Activated effector memory CD4-positive, alpha-beta T cell treated with anti-CD3 and anti-CD28 coated beads, Interleukin-2, amount 50 U/mL, for 16 hours (primary cell): Measurements from ENCODE around the gene ADCY2.

ENCODE experiments used
- DNase-seq: peaks from one replicate; pipeline ENCODE4 v3.0.0-alpha.2; 2020

Gene ADCY2

GRCh38 chr5:7849681-7850394 lies 453.9 kb downstream of the ADCY2 start:
- DNase-seq: peak; percentile 66

DNA sequence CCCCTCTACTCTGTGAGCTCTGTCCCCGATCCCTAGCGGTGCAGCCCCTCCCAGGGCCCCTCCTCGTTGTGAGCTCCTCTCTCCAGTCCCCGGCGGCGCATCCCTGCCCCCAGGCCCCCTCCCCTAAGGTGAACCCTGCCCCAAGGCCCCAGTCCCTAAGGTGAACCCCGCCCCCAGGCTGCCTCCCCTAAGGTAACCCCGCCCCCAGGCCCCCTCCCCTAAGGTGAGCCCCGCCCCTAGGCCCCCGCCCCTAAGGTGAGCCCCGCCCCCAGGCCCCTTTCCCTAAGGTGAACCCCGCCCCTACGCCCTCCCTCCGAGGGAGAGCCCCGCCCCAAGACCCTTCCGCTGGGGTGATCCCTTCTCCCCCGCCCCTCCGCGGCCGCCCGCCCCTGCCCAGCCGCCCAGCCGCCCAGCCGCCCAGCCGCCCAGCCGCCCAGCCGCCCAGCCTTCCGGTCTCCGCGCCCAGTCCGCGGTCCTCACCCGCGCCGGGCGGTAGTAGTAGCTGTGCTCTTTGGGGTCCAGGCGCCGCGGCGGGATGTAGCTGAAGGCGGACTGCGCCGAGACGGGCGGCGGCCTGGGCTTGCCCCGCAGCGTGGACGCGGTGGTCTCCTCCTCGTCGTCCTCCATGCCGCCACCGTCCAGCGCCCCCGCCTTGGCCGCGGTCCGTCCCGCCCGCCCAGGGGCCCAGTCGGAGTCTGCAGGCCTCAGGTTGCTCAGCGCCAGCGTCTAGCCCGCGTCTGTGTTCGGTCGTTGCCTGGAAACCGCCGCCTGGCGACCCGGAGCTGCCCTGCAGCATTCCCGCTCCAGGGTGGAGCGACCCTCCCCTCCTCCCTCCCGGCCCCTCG lies 454.7 kb downstream of the ADCY2 start, which contains the start of gene CFAP90:
Gene CFAP90, minus strand, starts transcription at position 739 of the 845 bp plus-strand sequence. Its CDS starts 112 bp downstream, at position 627.
- peak; percentile 76 for DNase-seq

GRCh38 chr5:7851240-7851592 lies 455.3 kb downstream of the ADCY2 start:
- DNase-seq: no peak

GRCh38 chr5:7851617-7852289 lies 455.8 kb downstream of the ADCY2 start:
- no peak for DNase-seq

GRCh38 chr5:7852542-7852941 lies 456.6 kb downstream of the ADCY2 start:
- DNase-seq: no peak

GRCh38 chr5:7852988-7853387 lies 457.1 kb downstream of the ADCY2 start:
- no peak for DNase-seq

DNA sequence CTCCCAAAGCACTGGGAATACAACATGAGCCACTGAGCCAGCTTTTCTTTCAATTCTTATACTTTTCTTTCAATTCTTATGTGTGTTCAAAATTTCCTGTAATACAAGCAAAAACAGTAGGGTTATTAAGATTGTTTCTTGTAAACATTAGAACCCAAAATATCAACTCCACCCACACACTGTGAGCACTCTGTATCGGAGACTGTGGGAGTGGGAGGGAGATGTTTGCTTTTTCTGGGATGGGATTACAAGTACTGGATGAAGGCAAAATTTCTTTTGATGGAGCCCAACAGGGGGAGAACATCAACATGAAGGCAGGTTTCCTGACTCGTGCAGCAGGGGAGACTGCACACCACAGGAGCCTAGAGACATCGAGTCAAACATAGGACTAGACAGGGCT lies 459.7 kb downstream of the ADCY2 start:
- DNase-seq: no peak

- DNase-seq: peak; percentile 68
Measured at GRCh38 chr5:7856855-7857254, 460.9 kb downstream of the ADCY2 start.

- DNase-seq: no peak
Measured at GRCh38 chr5:7857361-7857760, 461.4 kb downstream of the ADCY2 start.

DNA sequence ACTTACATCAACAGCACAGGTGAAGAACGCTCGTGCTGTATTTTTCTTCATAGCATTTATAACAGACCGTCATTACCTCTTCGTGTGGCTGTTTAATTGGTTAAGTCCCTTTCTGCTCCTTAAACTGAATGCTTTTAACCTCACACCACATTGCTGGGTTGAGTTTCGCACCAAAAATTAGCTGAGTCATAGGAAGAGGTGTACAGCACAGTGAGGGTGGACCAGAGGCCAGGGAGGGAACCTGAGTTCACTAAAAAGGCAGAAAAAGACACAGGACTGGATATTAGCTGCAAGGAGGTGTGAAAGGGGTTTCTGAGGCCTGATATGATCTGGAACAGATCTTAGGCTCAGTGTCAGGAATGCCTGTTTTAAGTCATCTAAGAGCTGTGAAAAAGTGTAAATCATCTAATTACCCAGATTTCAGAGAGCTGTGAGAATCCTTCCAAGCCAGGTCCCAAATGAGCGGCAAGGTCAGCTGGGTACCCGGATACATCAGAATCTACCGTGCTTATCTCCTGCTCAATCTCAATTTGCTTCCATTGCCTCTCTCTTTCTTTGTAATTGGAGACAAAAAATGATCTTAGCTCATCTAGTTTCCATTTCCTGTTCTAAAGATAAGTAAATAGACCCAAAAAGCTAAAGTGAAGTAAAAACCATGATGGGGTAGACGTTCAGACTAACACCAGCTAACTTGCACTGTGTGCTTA lies 462.1 kb downstream of the ADCY2 start:
- no peak for DNase-seq

DNA sequence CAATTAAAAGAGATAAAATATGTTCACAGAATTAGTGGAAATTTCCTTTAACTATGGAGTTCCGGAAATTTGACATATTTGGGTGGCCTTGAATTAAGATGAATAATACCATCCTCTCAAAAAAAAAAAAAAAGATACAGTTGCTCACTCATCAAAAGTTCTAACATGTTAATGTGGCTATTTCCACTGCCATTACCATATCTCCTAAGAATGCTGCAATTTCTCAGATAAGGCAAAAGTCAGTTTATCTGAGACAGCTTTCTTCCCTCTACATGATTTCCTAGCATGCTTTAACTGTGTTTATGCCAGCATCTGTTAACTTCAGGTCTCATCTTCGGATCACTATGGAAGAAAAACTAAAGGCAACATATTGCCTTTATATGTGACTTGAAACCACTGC lies 470.3 kb downstream of the ADCY2 start:
- DNase-seq: no peak

DNA sequence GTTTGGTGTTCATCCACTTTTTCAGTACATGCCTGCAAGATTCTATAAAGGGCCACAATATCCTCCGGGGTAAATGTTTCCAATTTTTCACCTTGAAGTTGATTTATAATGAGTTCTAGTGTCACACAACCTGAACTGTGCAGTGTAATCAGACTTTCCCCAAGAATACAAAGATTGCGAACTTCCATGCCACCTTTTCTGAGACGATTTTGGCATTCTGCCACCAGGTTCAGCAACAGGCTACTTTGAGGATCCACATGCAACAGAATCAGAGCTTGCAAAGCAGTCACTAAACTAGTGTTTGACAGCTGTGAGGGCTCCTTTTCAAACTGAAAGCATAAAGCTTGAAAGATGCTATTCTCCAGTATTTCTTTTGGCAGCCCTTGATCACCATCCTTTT lies 471.3 kb downstream of the ADCY2 start:
- no peak for DNase-seq

DNA sequence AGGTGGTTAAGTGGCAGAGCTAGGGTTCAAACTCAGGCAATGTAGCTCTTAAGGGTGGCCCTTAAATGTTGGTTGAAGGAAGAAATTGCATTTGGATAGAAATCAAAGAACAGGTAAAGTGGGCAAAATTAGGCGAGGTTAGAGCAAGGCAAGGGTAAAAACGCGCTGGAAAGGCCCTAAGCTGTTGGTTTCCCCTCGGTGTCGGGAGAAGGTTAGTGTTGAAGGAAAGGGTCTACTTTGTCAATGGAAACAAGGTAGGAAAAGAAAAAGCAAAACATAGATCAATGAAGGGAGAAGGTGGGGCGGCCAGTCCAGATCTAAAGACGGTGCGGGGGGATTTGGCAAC lies 472.5 kb downstream of the ADCY2 start:
- no peak for DNase-seq

GRCh38 chr5:7868773-7869473 lies 473.0 kb downstream of the ADCY2 start, which contains the start of the genes FASTKD3 and MTRR:
Gene FASTKD3, minus strand, starts transcription at chr5:7869031. Its CDS starts 948 bp downstream, at chr5:7868083.
Gene MTRR, plus strand, starts transcription at chr5:7869148. Its CDS starts 1,647 bp downstream, at chr5:7870795.
- DNase-seq: peak; percentile 96

GRCh38 chr5:7869474-7870136 lies 473.7 kb downstream of the ADCY2 start:
- DNase-seq: peak; percentile 78

DNA sequence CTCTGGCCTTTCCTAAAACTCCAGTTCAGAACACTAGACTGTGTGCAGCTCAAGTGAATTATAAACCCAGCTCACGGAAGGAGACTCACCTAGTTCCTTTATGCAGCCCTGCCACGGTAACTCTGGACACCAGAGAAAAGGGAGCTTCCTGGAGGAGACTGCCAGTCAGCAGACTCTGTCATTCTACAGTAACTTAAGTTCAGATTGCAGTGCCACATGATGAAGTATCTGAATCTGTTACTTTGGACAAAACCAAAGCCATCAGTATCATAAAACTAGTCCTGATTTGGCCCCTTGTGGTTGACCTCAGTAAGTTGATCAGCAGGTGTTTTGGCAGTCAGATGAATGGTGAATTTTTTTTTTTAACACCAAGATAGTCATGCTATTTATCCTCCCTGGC lies 475.7 kb downstream of the ADCY2 start:
- DNase-seq: no peak

DNA sequence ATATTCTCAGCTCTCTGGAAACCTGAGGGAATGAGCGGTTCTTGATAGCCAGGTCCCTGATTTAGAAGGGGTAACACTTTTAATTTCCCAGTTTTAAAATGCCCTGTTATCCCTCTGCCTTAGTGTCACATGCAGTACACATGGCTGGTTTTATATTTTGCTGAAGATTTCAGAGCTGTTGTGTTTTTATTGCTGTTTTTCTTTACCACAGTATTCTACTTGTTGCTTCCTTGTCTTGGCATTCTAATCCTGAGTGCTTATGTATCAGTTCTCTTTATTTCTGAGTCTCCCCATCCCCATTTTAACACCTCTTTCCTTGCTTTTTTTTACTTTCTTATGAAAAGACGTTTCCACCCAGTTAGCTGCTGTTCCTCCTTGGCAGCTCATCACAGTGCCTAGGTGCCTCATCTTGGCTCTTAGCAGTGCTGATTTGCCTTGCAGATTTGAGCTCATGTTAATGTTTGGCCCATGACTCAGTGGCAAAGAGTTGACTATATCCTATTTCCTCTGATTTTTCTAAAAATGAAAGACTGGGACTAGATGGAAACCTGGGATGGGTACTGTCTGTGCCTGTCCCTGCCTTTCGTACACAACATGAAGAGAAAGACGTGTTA lies 476.7 kb downstream of the ADCY2 start:
- DNase-seq: no peak

DNA sequence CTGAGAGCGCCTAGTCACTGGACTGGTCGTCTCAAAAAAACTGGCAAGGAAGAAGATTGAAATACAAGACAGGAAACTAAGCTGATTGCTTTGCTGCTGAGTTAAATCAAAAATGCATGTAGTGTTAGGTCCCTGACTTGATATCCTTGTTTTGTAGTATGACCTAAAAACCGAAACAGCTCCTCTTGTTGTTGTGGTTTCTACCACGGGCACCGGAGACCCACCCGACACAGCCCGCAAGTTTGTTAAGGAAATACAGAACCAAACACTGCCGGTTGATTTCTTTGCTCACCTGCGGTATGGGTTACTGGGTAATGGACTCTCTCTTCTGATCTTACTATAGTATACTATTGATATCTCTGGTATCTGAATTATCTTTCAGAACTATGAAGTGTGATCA lies 477.3 kb downstream of the ADCY2 start:
- peak; percentile 80 for DNase-seq

GRCh38 chr5:7874639-7875038 lies 478.7 kb downstream of the ADCY2 start:
- DNase-seq: no peak

DNA sequence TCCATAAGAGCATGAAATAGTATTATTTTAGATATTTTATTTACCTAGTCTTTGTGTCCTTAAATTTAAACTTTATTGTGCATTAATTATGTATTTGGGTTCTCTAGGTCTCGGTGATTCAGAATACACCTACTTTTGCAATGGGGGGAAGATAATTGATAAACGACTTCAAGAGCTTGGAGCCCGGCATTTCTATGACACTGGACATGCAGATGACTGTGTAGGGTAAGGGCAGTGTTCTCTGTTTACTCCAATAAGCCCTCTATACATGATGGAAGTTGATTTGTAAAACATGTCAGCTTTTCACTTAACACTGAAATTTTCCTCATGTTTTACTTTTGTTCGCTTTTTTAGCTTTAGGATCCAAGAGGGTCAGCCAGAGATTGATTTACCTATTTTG lies 479.2 kb downstream of the ADCY2 start:
- DNase-seq: no peak

- no peak for DNase-seq
Measured at GRCh38 chr5:7876867-7877266, 480.9 kb downstream of the ADCY2 start.
